Hindlimb muscle (tissue), 1 donor: ENCODE data around the gene ADGRG1. TPM values are rescaled to one million over a fixed set of nuclear protein-coding genes. Genes with fewer than 3 reads are reported as not detected.
"Not testable (repeated sequence)": the region's sequence is repeated elsewhere in the genome, so short reads cannot be mapped to it uniquely, and the experiment has no call there.

Source experiments
- DNase-seq: peaks from one replicate; pipeline ENCODE4 v3.0.0-alpha.2; 2013
- polyA plus RNA-seq: library from polyadenylated mRNA; unstranded; fragments of 120-200 nt; gene quantifications from one replicate; pipeline ENCODE4 v1.2.1, GENCODE V29; 2013; ENCODE audit not compliant: insufficient read length

ADGRG1 gene
- polyA plus RNA-seq, 1 donor = 7.4 TPM

GRCh38 chr16:57667526-57668262 is 39.3 kb downstream of the ADGRG1 start:
- DNase-seq = no peak

GRCh38 chr16:57668263-57668571 is 39.8 kb downstream of the ADGRG1 start, which contains the start of gene ADGRG3:
ADGRG3 (plus strand) TSS chr16:57668306; CDS start chr16:57668348, 42 bp downstream.
- DNase-seq = no peak

- DNase-seq = no peak
These were observed 40.4 kb downstream of the ADGRG1 start for GRCh38 chr16:57668630-57669475.

GRCh38 chr16:57669476-57670162 is 41.2 kb downstream of the ADGRG1 start:
- no peak for DNase-seq

GRCh38 chr16:57670196-57670595 is 41.8 kb downstream of the ADGRG1 start:
- no peak for DNase-seq

- not testable (repeated sequence) for DNase-seq
These were observed 43.0 kb downstream of the ADGRG1 start for GRCh38 chr16:57671451-57671850.

- no peak for DNase-seq
These were observed 44.0 kb downstream of the ADGRG1 start for GRCh38 chr16:57672416-57672815.

- DNase-seq = no peak
These were observed 44.4 kb downstream of the ADGRG1 start for GRCh38 chr16:57672824-57673223.

- peak; percentile 72 for DNase-seq
These were observed 47.5 kb downstream of the ADGRG1 start for GRCh38 chr16:57675741-57676551.

- no peak for DNase-seq
These were observed 48.2 kb downstream of the ADGRG1 start for GRCh38 chr16:57676553-57677085.

GRCh38 chr16:57677622-57678369 is 49.4 kb downstream of the ADGRG1 start:
- no peak for DNase-seq

GRCh38 chr16:57679016-57679415 is 50.6 kb downstream of the ADGRG1 start:
- no peak for DNase-seq

GRCh38 chr16:57679767-57680482 is 51.5 kb downstream of the ADGRG1 start:
- no peak for DNase-seq

GRCh38 chr16:57680842-57681375 is 52.5 kb downstream of the ADGRG1 start:
- DNase-seq = no peak

- no peak for DNase-seq
These were observed 53.7 kb downstream of the ADGRG1 start for GRCh38 chr16:57681950-57682728.

GRCh38 chr16:57682809-57683635 is 54.6 kb downstream of the ADGRG1 start:
- DNase-seq = no peak

- DNase-seq = no peak
These were observed 55.5 kb downstream of the ADGRG1 start for GRCh38 chr16:57683636-57684545.
